Fibroblast of lung (primary cell): ENCODE results near the gene HHIPL1. TPM values are rescaled to one million over a fixed set of nuclear protein-coding genes. Genes with fewer than 3 reads are reported as not detected.

ENCODE experiments used
- DNase-seq, 2 donors: peaks; one replicate each; pipeline versions ENCODE4 v3.0.0 to v3.0.0-alpha.2; 2010; ENCODE audit warnings: low read depth in 2 of 2
- H2AFZ ChIP-seq: 2 replicates; pipeline ENCODE4 v1.5.1; 2012; ENCODE audit warnings: low read length, control low read depth, inconsistent platforms
- H3K27ac ChIP-seq: 2 replicates; pipeline ENCODE4 v1.5.1; 2011; ENCODE audit warnings: low read length, control low read depth; ENCODE audit not compliant: insufficient read depth
- H3K27me3 ChIP-seq: 2 replicates; pipeline ENCODE4 v1.5.1; 2011; ENCODE audit warnings: mild to moderate bottlenecking, low read length; ENCODE audit not compliant: control insufficient read depth, insufficient read depth
- H3K36me3 ChIP-seq: 2 replicates; pipeline ENCODE4 v1.5.1; 2011; ENCODE audit warnings: low read length; ENCODE audit not compliant: control insufficient read depth, insufficient read depth
- H3K4me1 ChIP-seq: 2 replicates; pipeline ENCODE4 v1.5.1; 2011; ENCODE audit warnings: low read length; ENCODE audit not compliant: control insufficient read depth, insufficient read depth; ENCODE audit errors: extremely low read depth
- H3K4me2 ChIP-seq: 2 replicates; pipeline ENCODE4 v1.5.1; 2011; ENCODE audit warnings: low read length, control low read depth; ENCODE audit not compliant: insufficient read depth; ENCODE audit errors: extremely low read depth
- H3K4me3 ChIP-seq, 4 experiments: fragments of 200-600 bp in 1 of 4; sonication (generic) in 1 of 4; replicated peaks in 1 of 4; 2 replicates each; pipeline ENCODE4 v1.5.1; 2011 to 2016; ENCODE audit warnings: low read length in 4 of 4, low read depth in 3 of 4, mild to moderate bottlenecking in 3 of 4, control low read depth in 2 of 4, inconsistent platforms in 1 of 4, mixed read lengths in 1 of 4; ENCODE audit not compliant: insufficient read depth in 1 of 4; ENCODE audit errors: control extremely low read depth in 1 of 4
- H3K79me2 ChIP-seq: 2 replicates; pipeline ENCODE4 v1.5.1; 2012; ENCODE audit warnings: mild to moderate bottlenecking, low read length, inconsistent platforms; ENCODE audit not compliant: control insufficient read depth, insufficient read depth
- H3K9ac ChIP-seq: 2 replicates; pipeline ENCODE4 v1.5.1; 2011; ENCODE audit warnings: mild to moderate bottlenecking, low read length, control low read depth; ENCODE audit not compliant: insufficient read depth
- H3K9me3 ChIP-seq: 2 replicates; pipeline ENCODE4 v1.5.1; 2012; ENCODE audit warnings: low read depth, low read length; ENCODE audit not compliant: control insufficient read depth, insufficient read depth
- H4K20me1 ChIP-seq: 2 replicates; pipeline ENCODE4 v1.5.1; 2011; ENCODE audit warnings: low read length; ENCODE audit not compliant: control insufficient read depth, insufficient read depth; ENCODE audit errors: extremely low read depth
- EZH2 ChIP-seq: IDR thresholded peaks from 2 replicates; pipeline ENCODE4 v1.5.1; 2012; ENCODE audit warnings: low read length, control low read depth, mild to moderate bottlenecking; ENCODE audit errors: missing control alignments
- polyA plus RNA-seq, 2 donors: library from polyadenylated mRNA; depleted of rRNA in 1 of 2; stranded (reverse) in 1 of 2; unstranded in 1 of 2; fragments of >200 nt; gene quantifications; 2 replicates each; pipeline ENCODE4 v1.2.1, GENCODE V29; 2011 to 2012; ENCODE audit warnings: missing spikeins in 1 of 2
- total RNA-seq: library from RNA; depleted of rRNA; stranded (reverse); fragments of >200 nt; gene quantifications from 2 replicates; pipeline ENCODE4 v1.2.1, GENCODE V29; 2014
- TF ChIP-seq, protein P1 (sequence below), 2 donors: IDR thresholded peaks in 1 of 2; conservative IDR thresholded peaks in 1 of 2; 1 replicate in 1 of 2; 2 replicates in 1 of 2; pipeline ENCODE4 v1.5.1; 2011 to 2012; ENCODE audit warnings: low read length in 2 of 2, control low read depth in 1 of 2, inconsistent platforms in 1 of 2, low read depth in 1 of 2, mild to moderate bottlenecking in 1 of 2

The HHIPL1 gene
- total and polyA plus RNA-seq, 2 donors (not counting 1 experiment from before 2014, with no cell fraction given) = 1.5 to 9.9 TPM

DNA sequence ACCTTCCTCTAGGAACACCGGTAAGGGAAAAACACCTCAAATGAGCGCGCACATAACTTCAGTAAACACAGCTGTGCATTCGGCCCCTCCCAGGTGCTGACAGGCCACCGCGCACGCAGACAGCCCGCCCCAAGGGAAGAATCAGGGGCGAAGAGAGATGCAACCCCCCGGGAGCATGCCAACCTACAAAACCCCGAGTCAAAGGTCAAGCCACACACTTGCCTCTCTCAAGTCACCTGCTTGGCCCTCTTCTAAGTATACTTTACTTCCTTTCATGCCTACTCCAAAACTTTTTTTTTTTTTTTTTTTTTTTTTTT, 36.9 kb downstream of the HHIPL1 start:
- DNase-seq = no peak
- no peak overlapping the region for H3K4me2 ChIP-seq
- no peaks in the 10 kb centered on the region for H3K36me3 ChIP-seq
- no peak overlapping the region for H3K9ac ChIP-seq
- no peak overlapping the region for H3K4me3 ChIP-seq
- H3K4me1 ChIP-seq = peaks cover 2% of the 10 kb centered on the region
- H3K27ac ChIP-seq = no peak overlapping the region
- no peaks in the 10 kb centered on the region for H3K9me3 ChIP-seq
- TF ChIP-seq EZH2 = no peak
- TF ChIP-seq, protein P1, sequence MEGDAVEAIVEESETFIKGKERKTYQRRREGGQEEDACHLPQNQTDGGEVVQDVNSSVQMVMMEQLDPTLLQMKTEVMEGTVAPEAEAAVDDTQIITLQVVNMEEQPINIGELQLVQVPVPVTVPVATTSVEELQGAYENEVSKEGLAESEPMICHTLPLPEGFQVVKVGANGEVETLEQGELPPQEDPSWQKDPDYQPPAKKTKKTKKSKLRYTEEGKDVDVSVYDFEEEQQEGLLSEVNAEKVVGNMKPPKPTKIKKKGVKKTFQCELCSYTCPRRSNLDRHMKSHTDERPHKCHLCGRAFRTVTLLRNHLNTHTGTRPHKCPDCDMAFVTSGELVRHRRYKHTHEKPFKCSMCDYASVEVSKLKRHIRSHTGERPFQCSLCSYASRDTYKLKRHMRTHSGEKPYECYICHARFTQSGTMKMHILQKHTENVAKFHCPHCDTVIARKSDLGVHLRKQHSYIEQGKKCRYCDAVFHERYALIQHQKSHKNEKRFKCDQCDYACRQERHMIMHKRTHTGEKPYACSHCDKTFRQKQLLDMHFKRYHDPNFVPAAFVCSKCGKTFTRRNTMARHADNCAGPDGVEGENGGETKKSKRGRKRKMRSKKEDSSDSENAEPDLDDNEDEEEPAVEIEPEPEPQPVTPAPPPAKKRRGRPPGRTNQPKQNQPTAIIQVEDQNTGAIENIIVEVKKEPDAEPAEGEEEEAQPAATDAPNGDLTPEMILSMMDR (conservative IDR thresholded peaks at IDR 0.05 in 1 of 2, IDR thresholded peaks at IDR 0.05 in 1 of 2; ENCODE audit: low read depth in 1 of 2, low read length in 2 of 2) = no peak
- H3K79me2 ChIP-seq = no peaks in the 10 kb centered on the region
- H2AFZ ChIP-seq = no peak overlapping the region
- H4K20me1 ChIP-seq = no peaks in the 10 kb centered on the region
- H3K27me3 ChIP-seq = peaks cover 4% of the 10 kb centered on the region

GRCh38 chr14:99682809-99683618, 38.1 kb downstream of the HHIPL1 start:
- Histone ChIP-seq H3K79me2 (no peaks in the 10 kb centered on the region), H3K36me3 (no peaks in the 10 kb centered on the region), H3K4me1 (peaks cover 2% of the 10 kb centered on the region), H3K9me3 (no peaks in the 10 kb centered on the region), H3K27ac (peak overlapping the region; percentile 87), H3K9ac (peak overlapping the region; percentile 91), H3K4me2 (peak overlapping the region; percentile 99), H3K27me3 (peaks cover 4% of the 10 kb centered on the region), H4K20me1 (no peaks in the 10 kb centered on the region), H3K4me3 (peak overlapping the region; percentile 60 to 96 (median 68)), H2AFZ (peak overlapping the region; percentile 82)
- DNase-seq = peak; percentile 50 to 58
- no peak for TF ChIP-seq EZH2
- TF ChIP-seq, protein P1 (conservative IDR thresholded peaks at IDR 0.05 in 1 of 2, IDR thresholded peaks at IDR 0.05 in 1 of 2; ENCODE audit: low read depth in 1 of 2, low read length in 2 of 2) = peak; percentile 75 to 78

- no peaks in the 10 kb centered on the region for H3K9me3 ChIP-seq
- no peaks in the 10 kb centered on the region for H3K79me2 ChIP-seq
- TF ChIP-seq EZH2 = no peak
- TF ChIP-seq, protein P1 (conservative IDR thresholded peaks at IDR 0.05 in 1 of 2, IDR thresholded peaks at IDR 0.05 in 1 of 2; ENCODE audit: low read depth in 1 of 2, low read length in 2 of 2) = no peak
Observed at GRCh38 chr14:99683619-99684409, 38.9 kb downstream of the HHIPL1 start, which contains the start of gene CYP46A1. TSS of gene CYP46A1 (plus strand) at chr14:99684298. CDS start at chr14:99684418, 120 bp downstream.

More at GRCh38 chr14:99683619-99684409, 38.9 kb downstream of the HHIPL1 start, which contains the start of gene CYP46A1:
- Histone ChIP-seq H3K4me1 (peaks cover 2% of the 10 kb centered on the region), H3K4me2 (peak within 1 kb of the TSS; percentile 99), H2AFZ (peak within 1 kb of the TSS; percentile 82), H3K36me3 (no peaks in the 10 kb centered on the region), H3K9ac (peak within 1 kb of the TSS; percentile 91), H3K27me3 (peaks cover 4% of the 10 kb centered on the region), H3K4me3 (peak within 1 kb of the TSS; percentile 60 to 96 (median 68)), H3K27ac (peak within 1 kb of the TSS; percentile 87), H4K20me1 (no peaks in the 10 kb centered on the region)
- DNase-seq = peak; percentile 98 to 99
